K562 (cell line): ENCODE data around the gene CBX2. TPM values are rescaled to one million over a fixed set of nuclear protein-coding genes. Genes with fewer than 3 reads are reported as not detected.
A peak's percentile ranks its signal among the peaks of the same experiment; 100 is the strongest.

ENCODE experiments used
- ARID1B ChIP-seq: fragments of 450-650 bp; IDR thresholded peaks from 2 replicates; pipeline ENCODE4 v1.6.1; 2016; ENCODE audit warnings: antibody characterized with exemption, mild to moderate bottlenecking, inconsistent platforms
- CCNT2 ChIP-seq: IDR thresholded peaks from 2 replicates; pipeline ENCODE4 v1.6.1; 2011; ENCODE audit warnings: borderline replicate concordance, low read depth, mild to moderate bottlenecking, moderate library complexity, mixed read lengths, low read length; ENCODE audit not compliant: insufficient read length; ENCODE audit errors: extremely low read depth
- CREB3L1 ChIP-seq: fragments of 450-650 bp; IDR thresholded peaks from 2 replicates; pipeline ENCODE4 v1.6.1; 2014; ENCODE audit warnings: low read depth, mild to moderate bottlenecking, moderate library complexity, borderline replicate concordance
- ETV6 ChIP-seq, 3 experiments: fragments of 150-350 bp in 1 of 3; sonication (generic) in 1 of 3; formaldehyde crosslinking in 1 of 3; IDR thresholded peaks; 2 replicates each; pipeline versions ENCODE4 v1.6.1 to v1.8.0; 2014 to 2022; ENCODE audit warnings: borderline replicate concordance in 2 of 3, low read depth in 2 of 3, antibody characterized with exemption in 1 of 3, low read length in 1 of 3, mild to moderate bottlenecking in 1 of 3, missing genetic modification reagents in 1 of 3
- GABPB1 ChIP-seq: sonication (generic); formaldehyde crosslinking; IDR thresholded peaks from 2 replicates; pipeline ENCODE4 v1.8.0; 2022; ENCODE audit warnings: mild to moderate bottlenecking, missing genetic modification reagents
- HMG20B ChIP-seq: fragments of 250-450 bp; sonication (Bioruptor Pico); IDR thresholded peaks from 2 replicates; pipeline ENCODE4 v1.5.0; 2021; ENCODE audit warnings: mild to moderate bottlenecking
- HNRNPH1 ChIP-seq: fragments of 200-400 bp; formaldehyde crosslinking; optimal IDR thresholded peaks from 2 replicates; pipeline ENCODE3; 2017; ENCODE audit warnings: low read depth, mild to moderate bottlenecking, low read length, moderate library complexity
- IRF1 ChIP-seq: sonication (generic); formaldehyde crosslinking; IDR thresholded peaks from 2 replicates; pipeline ENCODE4 v1.8.0; 2022; ENCODE audit warnings: missing genetic modification reagents, mild to moderate bottlenecking, borderline replicate concordance
- KHSRP ChIP-seq: fragments of 450-650 bp; IDR thresholded peaks from 2 replicates; pipeline ENCODE4 v1.6.1; 2017
- KLF16 ChIP-seq: IDR thresholded peaks from 2 replicates; pipeline ENCODE4 v1.6.1; 2016; ENCODE audit warnings: antibody characterized with exemption
- MCM5 ChIP-seq: fragments of 450-650 bp; IDR thresholded peaks from 2 replicates; pipeline ENCODE4 v1.6.1; 2016; ENCODE audit warnings: low read depth
- NCOA2 ChIP-seq, 2 experiments: fragments of 450-650 bp; IDR thresholded peaks; 2 replicates each; pipeline ENCODE4 v1.6.1; 2018; ENCODE audit warnings: mild to moderate bottlenecking in 2 of 2, moderate library complexity in 1 of 2; ENCODE audit not compliant: partially characterized antibody in 2 of 2
- NFXL1 ChIP-seq: fragments of 450-650 bp; formaldehyde crosslinking; IDR thresholded peaks from 2 replicates; pipeline ENCODE4 v1.4.0; 2021; ENCODE audit warnings: mild to moderate bottlenecking
- RNF2 ChIP-seq: sonication (generic); IDR thresholded peaks from 2 replicates; pipeline ENCODE4 v1.6.1; 2016
- SREBF2 ChIP-seq: sonication (generic); formaldehyde crosslinking; IDR thresholded peaks from 2 replicates; pipeline ENCODE4 v1.4.0; 2020; ENCODE audit warnings: mild to moderate bottlenecking, missing genetic modification reagents
- TAF1 ChIP-seq: IDR thresholded peaks from 2 replicates; pipeline ENCODE4 v1.6.1; 2011; ENCODE audit warnings: mild to moderate bottlenecking, low read length, moderate library complexity; ENCODE audit not compliant: insufficient read depth, control insufficient read depth, severe bottlenecking; ENCODE audit errors: extremely low read depth
- ZNF592 ChIP-seq: fragments of 450-650 bp; IDR thresholded peaks from 2 replicates; pipeline ENCODE4 v1.6.1; 2017; ENCODE audit warnings: antibody characterized with exemption, mild to moderate bottlenecking
- polyA plus RNA-seq, 8 experiments: library from polyadenylated mRNA; depleted of rRNA in 4 of 8; stranded (reverse) in 5 of 8; unstranded in 3 of 8; fragments of >200 nt; fragmentation: Nextera tagmentation in 2 of 8; fragmentation: Illumina TruSeq in 1 of 8; extraction: Ambion mirVana in 2 of 8; extraction: Trizol in 1 of 8; gene quantifications; 2 replicates each; pipeline versions ENCODE4 v1.2.1 to v1.2.3, GENCODE V29; 2011 to 2014; ENCODE audit warnings: inconsistent platforms in 1 of 8, missing spikeins in 1 of 8
- total RNA-seq, 7 experiments: library from RNA; depleted of rRNA in 6 of 7; stranded (reverse); fragments of >200 nt in 6 of 7; fragmentation: Illumina TruSeq in 2 of 7; extraction: Trizol in 2 of 7; gene quantifications; 2 replicates each; pipeline versions ENCODE4 v1.2.1 to v1.2.3, GENCODE V29; 2011 to 2021; ENCODE audit warnings: low replicate concordance in 1 of 7
- TF ChIP-seq, protein P1 (sequence below): sonication (generic); formaldehyde crosslinking; IDR thresholded peaks from 2 replicates; pipeline ENCODE4 v1.8.0; 2022; ENCODE audit warnings: mild to moderate bottlenecking, low read depth, missing genetic modification reagents

CBX2 gene
- total and polyA plus RNA-seq, 9 of the 15 experiments (the other 6 are each of a cell fraction or from before 2014, with no cell fraction given) = 0.66 to 26.9 (median 13.9) TPM

- peak; percentile 98 for TF ChIP-seq ZNF592
- 0 out of 2 replicates have a peak, but pooled peaks have one; percentile 5 for TF ChIP-seq SREBF2 (CRISPR knock-in tag)
- TF ChIP-seq IRF1 (CRISPR knock-in tag) = peak; percentile 86; the same call in 1 of the 2 replicates
- peak; percentile 85 for TF ChIP-seq ARID1B
- no peak for TF ChIP-seq ETV6 (IDR thresholded peaks at IDR 0.05; ENCODE audit: borderline replicate concordance in 1 of 2, low read depth in 2 of 2, low read length in 1 of 2)
- no peak for TF ChIP-seq ETV6 (CRISPR knock-in tag; IDR thresholded peaks at IDR 0.05; ENCODE audit: borderline replicate concordance)
- no peak for TF ChIP-seq HNRNPH1
- TF ChIP-seq CREB3L1 = no peak
- TF ChIP-seq HMG20B (CRISPR knock-in tag) = no peak
- no peak for TF ChIP-seq NCOA2 (IDR thresholded peaks at IDR 0.05; ENCODE audit: partially characterized antibody in 2 of 2)
- no peak for TF ChIP-seq KLF16
- TF ChIP-seq CCNT2 = peak; percentile 15
- TF ChIP-seq TAF1 = peak; percentile 45
- TF ChIP-seq GABPB1 (CRISPR knock-in tag) = peak; percentile 80
- peak; percentile 97 for TF ChIP-seq RNF2
- no peak for TF ChIP-seq MCM5
- no peak for TF ChIP-seq KHSRP
- TF ChIP-seq, protein P1, sequence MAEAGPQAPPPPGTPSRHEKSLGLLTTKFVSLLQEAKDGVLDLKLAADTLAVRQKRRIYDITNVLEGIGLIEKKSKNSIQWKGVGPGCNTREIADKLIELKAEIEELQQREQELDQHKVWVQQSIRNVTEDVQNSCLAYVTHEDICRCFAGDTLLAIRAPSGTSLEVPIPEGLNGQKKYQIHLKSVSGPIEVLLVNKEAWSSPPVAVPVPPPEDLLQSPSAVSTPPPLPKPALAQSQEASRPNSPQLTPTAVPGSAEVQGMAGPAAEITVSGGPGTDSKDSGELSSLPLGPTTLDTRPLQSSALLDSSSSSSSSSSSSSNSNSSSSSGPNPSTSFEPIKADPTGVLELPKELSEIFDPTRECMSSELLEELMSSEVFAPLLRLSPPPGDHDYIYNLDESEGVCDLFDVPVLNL = peak; percentile 42; the same call in 1 of the 2 replicates
- TF ChIP-seq NFXL1 (CRISPR knock-in tag) = no peak
Observed at GRCh38 chr17:79802736-79803420, 24.9 kb downstream of the CBX2 start (continued).
